PC-3 (cell line): ENCODE data around the gene RAP1GAP2.

Experiments
- EZH2 ChIP-seq: fragments of 300-600 bp; sonication (generic); IDR thresholded peaks from one replicate; pipeline ENCODE4 v1.6.1; 2017; ENCODE audit warnings: antibody characterized with exemption, mild to moderate bottlenecking, low read length; ENCODE audit not compliant: unreplicated experiment
- EZH2phosphoT487 ChIP-seq: fragments of 300-600 bp; sonication (generic); IDR thresholded peaks from 2 replicates; pipeline ENCODE4 v1.6.1; 2018; ENCODE audit warnings: mild to moderate bottlenecking, antibody characterized with exemption, low read length, borderline replicate concordance
- TF ChIP-seq, protein P1 (sequence below): fragments of 300-600 bp; sonication (generic); conservative IDR thresholded peaks from 2 replicates; pipeline ENCODE4 v1.5.1; 2017; ENCODE audit warnings: antibody characterized with exemption, low read depth, mild to moderate bottlenecking, low read length

DNA sequence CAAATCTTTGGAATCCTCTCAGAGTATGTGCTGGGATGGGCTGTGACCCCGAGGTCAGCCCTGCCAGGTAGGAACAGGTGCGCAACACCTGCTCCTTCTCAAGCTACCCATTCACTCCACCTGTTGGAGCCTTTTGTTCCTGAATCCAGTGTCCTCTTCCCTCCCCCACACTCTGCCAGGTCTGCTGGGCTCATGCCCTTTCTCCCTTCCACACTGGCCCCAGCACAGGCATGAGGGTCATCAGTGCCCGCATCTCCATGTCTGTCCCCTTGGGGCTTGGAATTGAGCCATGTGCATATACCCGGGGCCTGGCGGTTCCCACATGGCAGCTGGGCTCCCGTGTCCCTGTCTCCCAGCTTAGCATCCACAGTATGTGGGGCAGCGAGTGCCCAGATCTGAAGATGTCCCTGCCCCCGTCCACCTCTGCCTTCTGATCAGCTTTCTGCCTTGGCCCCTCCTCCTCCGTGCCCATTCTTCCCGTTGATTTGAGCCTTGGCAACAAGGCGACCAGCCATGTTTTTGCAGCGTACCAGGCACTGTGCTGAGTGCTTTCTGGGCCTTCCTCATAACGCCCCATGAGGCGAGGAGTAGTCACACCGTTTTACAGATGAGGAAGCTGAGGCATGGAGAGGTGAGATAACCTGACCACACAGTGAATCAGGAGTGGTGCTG, 102.2 kb downstream of the RAP1GAP2 start:
- TF ChIP-seq EZH2 (no peak), EZH2phosphoT487 (no peak)
- TF ChIP-seq, protein P1, sequence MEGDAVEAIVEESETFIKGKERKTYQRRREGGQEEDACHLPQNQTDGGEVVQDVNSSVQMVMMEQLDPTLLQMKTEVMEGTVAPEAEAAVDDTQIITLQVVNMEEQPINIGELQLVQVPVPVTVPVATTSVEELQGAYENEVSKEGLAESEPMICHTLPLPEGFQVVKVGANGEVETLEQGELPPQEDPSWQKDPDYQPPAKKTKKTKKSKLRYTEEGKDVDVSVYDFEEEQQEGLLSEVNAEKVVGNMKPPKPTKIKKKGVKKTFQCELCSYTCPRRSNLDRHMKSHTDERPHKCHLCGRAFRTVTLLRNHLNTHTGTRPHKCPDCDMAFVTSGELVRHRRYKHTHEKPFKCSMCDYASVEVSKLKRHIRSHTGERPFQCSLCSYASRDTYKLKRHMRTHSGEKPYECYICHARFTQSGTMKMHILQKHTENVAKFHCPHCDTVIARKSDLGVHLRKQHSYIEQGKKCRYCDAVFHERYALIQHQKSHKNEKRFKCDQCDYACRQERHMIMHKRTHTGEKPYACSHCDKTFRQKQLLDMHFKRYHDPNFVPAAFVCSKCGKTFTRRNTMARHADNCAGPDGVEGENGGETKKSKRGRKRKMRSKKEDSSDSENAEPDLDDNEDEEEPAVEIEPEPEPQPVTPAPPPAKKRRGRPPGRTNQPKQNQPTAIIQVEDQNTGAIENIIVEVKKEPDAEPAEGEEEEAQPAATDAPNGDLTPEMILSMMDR: no peak
